Lung (tissue), 12 donors: Measurements from ENCODE around the gene NTN3. TPM values are rescaled to one million over a fixed set of nuclear protein-coding genes. Genes with fewer than 3 reads are reported as not detected.
A peak's percentile ranks its signal among the peaks of the same experiment; 100 is the strongest.

Source experiments
- ATAC-seq: fragments of 200-7000 bp; cut with Tn5 transposase; one replicate; pipeline ENCODE4 v1.9.1; 2020; ENCODE audit warnings: moderate number of reproducible peaks; ENCODE audit not compliant: insufficient read depth, low FRiP score
- DNase-seq, 3 donors: peaks; one replicate each; pipeline ENCODE4 v3.0.0-alpha.2; 2013 to 2017
- H3K27ac ChIP-seq, 2 donors: one replicate each; pipeline ENCODE4 v1.5.1; 2013; ENCODE audit warnings: mild to moderate bottlenecking in 2 of 2, moderate library complexity in 2 of 2, control low read depth in 1 of 2, inconsistent platforms in 1 of 2, low read depth in 1 of 2, low read length in 1 of 2
- H3K27me3 ChIP-seq, 3 donors: one replicate each; pipeline ENCODE4 v1.5.1; 2013; ENCODE audit warnings: low read length in 2 of 3; ENCODE audit not compliant: control insufficient read depth in 3 of 3, insufficient read depth in 3 of 3
- H3K36me3 ChIP-seq, 4 donors: one replicate each; pipeline ENCODE4 v1.5.1; 2013; ENCODE audit warnings: low read length in 4 of 4, mild to moderate bottlenecking in 1 of 4, moderate library complexity in 1 of 4; ENCODE audit not compliant: control insufficient read depth in 4 of 4, insufficient read depth in 4 of 4
- H3K4me1 ChIP-seq, 5 donors: one replicate each; pipeline ENCODE4 v1.5.1; 2013; ENCODE audit warnings: low read length in 5 of 5, mild to moderate bottlenecking in 2 of 5, moderate library complexity in 1 of 5; ENCODE audit not compliant: control insufficient read depth in 5 of 5, insufficient read depth in 5 of 5
- H3K4me3 ChIP-seq: one replicate; pipeline ENCODE4 v1.5.1; 2013; ENCODE audit warnings: mild to moderate bottlenecking, control low read depth, moderate library complexity
- H3K9ac ChIP-seq, 2 donors: one replicate each; pipeline ENCODE4 v1.5.1; 2013; ENCODE audit warnings: low read length in 2 of 2, control low read depth in 1 of 2; ENCODE audit not compliant: insufficient read depth in 1 of 2
- H3K9me3 ChIP-seq, 4 donors: one replicate each; pipeline ENCODE4 v1.5.1; 2013; ENCODE audit warnings: low read length in 3 of 4, mild to moderate bottlenecking in 1 of 4, moderate library complexity in 1 of 4; ENCODE audit not compliant: control insufficient read depth in 4 of 4, insufficient read depth in 3 of 4
- WGBS, 2 donors: extraction: QIAGEN DNeasy Blood & Tissue Kit; methylation state at CpG; one replicate each; pipeline ENCODE4 v1.1.7; 2013; 5-methylcytosine and 5-hydroxymethylcytosine counted together
- polyA plus RNA-seq, 2 donors: library from polyadenylated mRNA; stranded (reverse); fragments of 200-250 nt; gene quantifications; one replicate each; pipeline ENCODE4 v1.2.1, GENCODE V29; 2013
- total RNA-seq, 2 donors: library from RNA; depleted of rRNA in 1 of 2; stranded (reverse); fragments of >200 nt in 1 of 2; gene quantifications; one replicate each; pipeline ENCODE4 v1.2.1, GENCODE V29; 2014 to 2021
- TF ChIP-seq, protein P1 (sequence below): IDR thresholded peaks from 2 replicates; pipeline ENCODE4 v1.5.1; 2012; ENCODE audit warnings: mild to moderate bottlenecking; ENCODE audit errors: control extremely low read depth, extremely low read depth
- donor health status: control.
- donor health status: control.
- donor health status: Bipolar disorder and iron deficiency.
- donor health status: healthy.
- donor health status: DM: yes; HTN: yes; CAD: no.

Gene NTN3
- total and polyA plus RNA-seq, 4 donors: 0.06 to 2.4 TPM; not detected in 2

DNA sequence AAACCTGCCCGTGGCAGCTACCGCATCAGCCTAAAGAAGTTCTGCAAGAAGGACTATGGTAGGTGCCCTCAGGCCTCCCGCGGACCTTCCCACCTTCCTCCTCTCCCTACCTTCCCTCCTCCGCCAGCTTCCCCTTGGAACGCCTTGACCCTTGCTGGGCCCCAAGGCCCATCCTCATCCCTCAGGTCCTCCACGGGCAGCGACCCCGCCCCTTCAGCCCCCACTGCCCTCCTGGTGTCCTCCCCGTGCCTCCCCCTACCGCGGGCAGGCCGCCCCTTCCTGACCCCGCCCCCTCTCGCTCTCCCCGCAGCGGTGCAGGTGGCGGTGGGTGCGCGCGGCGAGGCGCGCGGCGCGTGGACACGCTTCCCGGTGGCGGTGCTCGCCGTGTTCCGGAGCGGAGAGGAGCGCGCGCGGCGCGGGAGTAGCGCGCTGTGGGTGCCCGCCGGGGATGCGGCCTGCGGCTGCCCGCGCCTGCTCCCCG, 2.4 kb downstream of the NTN3 start:
- Histone ChIP-seq H3K9me3 (no peaks in the 10 kb centered on the region), H3K9ac (no peak overlapping the region), H3K4me1 (peaks cover 8 to 74% (median 23%) of the 10 kb centered on the region in 5 donors), H3K27me3 (peaks cover 0 to 8% (median 0%) of the 10 kb centered on the region in 3 donors), H3K36me3 (peaks cover 0 to 2% (median 0%) of the 10 kb centered on the region in 4 donors), H3K4me3 (no peak overlapping the region), H3K27ac (no peak overlapping the region)
- DNase-seq (no peak), ATAC-seq (no peak)
- TF ChIP-seq, protein P1, sequence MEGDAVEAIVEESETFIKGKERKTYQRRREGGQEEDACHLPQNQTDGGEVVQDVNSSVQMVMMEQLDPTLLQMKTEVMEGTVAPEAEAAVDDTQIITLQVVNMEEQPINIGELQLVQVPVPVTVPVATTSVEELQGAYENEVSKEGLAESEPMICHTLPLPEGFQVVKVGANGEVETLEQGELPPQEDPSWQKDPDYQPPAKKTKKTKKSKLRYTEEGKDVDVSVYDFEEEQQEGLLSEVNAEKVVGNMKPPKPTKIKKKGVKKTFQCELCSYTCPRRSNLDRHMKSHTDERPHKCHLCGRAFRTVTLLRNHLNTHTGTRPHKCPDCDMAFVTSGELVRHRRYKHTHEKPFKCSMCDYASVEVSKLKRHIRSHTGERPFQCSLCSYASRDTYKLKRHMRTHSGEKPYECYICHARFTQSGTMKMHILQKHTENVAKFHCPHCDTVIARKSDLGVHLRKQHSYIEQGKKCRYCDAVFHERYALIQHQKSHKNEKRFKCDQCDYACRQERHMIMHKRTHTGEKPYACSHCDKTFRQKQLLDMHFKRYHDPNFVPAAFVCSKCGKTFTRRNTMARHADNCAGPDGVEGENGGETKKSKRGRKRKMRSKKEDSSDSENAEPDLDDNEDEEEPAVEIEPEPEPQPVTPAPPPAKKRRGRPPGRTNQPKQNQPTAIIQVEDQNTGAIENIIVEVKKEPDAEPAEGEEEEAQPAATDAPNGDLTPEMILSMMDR: no peak
- WGBS, 2 donors: 1 to 5% methylated on average over 43 to 49 of the region's 49 CpGs

DNA sequence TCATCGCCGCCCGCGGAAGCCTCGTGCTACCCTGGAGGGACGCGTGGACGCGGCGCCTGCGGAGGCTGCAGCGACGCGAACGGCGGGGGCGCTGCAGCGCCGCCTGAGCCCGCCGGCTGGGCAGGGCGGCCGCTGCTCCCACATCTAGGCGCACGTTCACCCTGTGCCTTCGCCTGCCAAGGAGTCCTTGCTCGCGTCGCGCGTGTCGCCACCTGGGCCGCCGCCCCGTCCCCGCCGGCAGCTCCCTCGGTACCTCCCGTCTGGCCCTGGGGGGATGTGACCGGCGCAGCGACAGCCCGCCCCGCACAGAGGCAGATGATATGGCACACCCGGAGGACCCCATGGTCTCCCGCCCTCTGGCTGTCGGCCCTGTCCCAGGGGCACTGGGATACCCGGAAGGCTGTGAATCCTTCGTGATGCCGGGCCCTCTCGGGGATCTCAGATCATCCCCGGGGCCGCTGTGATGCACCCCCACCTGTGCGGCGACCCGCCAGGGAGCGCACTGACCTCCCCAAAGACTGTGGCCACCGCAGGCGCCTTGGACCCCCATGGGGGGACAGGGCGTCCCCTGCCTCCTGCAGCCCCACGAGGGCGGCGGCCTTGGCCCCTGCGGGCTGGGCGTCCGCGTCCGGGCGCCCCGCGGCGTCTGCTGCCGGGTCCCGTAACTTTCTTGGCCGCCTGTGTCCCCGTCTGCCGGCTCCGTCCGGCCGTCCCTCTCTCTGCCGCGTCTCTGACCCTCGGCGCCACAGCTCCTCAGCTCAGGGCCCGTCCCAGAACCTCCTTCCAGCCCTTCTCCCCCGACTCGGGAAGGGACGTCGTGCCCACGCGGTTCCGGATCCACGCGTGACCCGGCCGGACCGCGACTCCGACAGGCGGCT, 3.1 kb downstream of the NTN3 start:
- Histone ChIP-seq H3K4me1 (peaks cover 8 to 67% (median 18%) of the 10 kb centered on the region in 5 donors), H3K4me3 (peak overlapping the region; percentile 65)

DNA sequence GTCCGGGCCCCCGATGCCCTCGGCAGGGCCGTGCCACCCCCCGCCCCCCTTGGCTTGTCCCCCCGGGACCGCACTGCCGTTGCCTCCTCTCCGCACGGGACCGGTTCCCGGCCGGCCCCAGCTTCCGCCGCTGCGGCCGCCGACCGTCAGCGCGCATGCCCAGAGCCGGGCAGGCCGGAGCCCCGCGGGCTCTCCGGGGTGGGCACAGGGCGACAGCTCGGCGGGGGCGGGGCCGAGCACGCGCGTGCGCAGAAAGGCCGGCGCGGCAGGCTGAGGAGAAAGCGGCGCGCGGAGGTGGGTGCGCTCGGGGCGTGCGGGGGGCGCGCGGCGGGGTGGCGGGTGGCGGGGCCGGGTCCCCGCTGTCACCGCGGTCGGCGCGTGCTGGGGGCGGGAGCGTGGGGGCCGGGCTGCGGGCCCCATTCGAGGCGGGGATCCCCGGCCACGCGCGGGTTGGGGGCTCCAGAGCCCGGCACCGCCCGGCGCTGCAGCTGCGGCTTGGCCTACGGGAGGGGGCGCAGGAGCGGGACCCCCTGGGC, 3.8 kb downstream of the NTN3 start, which contains the start of gene TBC1D24:
TSS of gene TBC1D24 (plus strand) at position 251 of the 536 bp plus-strand sequence. CDS start 21,022 bp downstream, outside the sequence.
- H3K36me3 ChIP-seq: peaks cover 0 to 2% (median 0%) of the 10 kb centered on the region in 4 donors
- H3K9me3 ChIP-seq: no peaks in the 10 kb centered on the region
- H3K4me3 ChIP-seq: peak within 1 kb of the TSS; percentile 65
- ATAC-seq (peak; percentile 84), DNase-seq (peak; percentile 90 to 94 (median 92))
- no peak within 1 kb of the TSS for H3K9ac ChIP-seq
- peaks cover 8 to 60% (median 18%) of the 10 kb centered on the region in 5 donors for H3K4me1 ChIP-seq
- 0 to 1% methylated on average over 34 to 77 of the region's 77 CpGs for WGBS, 2 donors
- H3K27ac ChIP-seq: peak within 1 kb of the TSS; percentile 87 to 89
- TF ChIP-seq, protein P1: no peak
- H3K27me3 ChIP-seq: peaks cover 0 to 2% (median 0%) of the 10 kb centered on the region in 3 donors

More for the DNA sequence above, 3.1 kb downstream of the NTN3 start:
- ATAC-seq (peak; percentile 37), DNase-seq (peak in 2 of 3 donors; percentile 46 to 66)
- peaks cover 0 to 4% (median 0%) of the 10 kb centered on the region in 3 donors for H3K27me3 ChIP-seq
- TF ChIP-seq, protein P1: peak; percentile 59
- WGBS, 2 donors: 0 to 1% methylated on average over 89 to 100 of the region's 100 CpGs
- peak overlapping the region; percentile 87 to 89 for H3K27ac ChIP-seq
- peaks cover 0 to 2% (median 0%) of the 10 kb centered on the region in 4 donors for H3K36me3 ChIP-seq
- no peak overlapping the region for H3K9ac ChIP-seq
- H3K9me3 ChIP-seq: no peaks in the 10 kb centered on the region
